ENCODE measurements around the gene POLG. TPM values are rescaled to one million over a fixed set of nuclear protein-coding genes. Genes with fewer than 3 reads are reported as not detected.

The POLG gene
- total RNA-seq, 4 donors from 2014 or later = 61.1 to 110 (median 82.6) TPM

DNA sequence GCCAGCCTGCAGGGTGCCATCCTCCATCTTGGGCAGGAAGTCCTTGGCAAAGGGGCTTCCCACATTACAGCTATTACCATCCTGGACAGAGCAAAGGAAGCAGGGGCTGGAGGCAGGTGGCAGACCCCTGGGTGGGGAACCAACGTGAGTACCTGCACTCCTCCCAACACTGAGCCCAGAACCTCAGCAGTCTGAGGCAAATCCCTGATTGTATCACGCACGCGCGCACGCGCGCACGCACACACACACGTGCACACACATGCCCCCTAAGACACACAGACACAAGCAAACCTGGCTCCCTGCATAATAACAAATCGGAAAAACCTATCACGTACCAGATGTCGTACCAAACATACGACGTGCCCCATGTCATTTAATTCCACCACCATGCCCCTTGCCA is 11.8 kb downstream of the POLG start:
- intact Hi-C loops (cut with DNase I; ENCODE audit: low total_unique reads) = no loop called here
- DNase-seq (ENCODE audit: low spot score in 2 of 2) = no peak
- TF ChIP-seq, protein P1, sequence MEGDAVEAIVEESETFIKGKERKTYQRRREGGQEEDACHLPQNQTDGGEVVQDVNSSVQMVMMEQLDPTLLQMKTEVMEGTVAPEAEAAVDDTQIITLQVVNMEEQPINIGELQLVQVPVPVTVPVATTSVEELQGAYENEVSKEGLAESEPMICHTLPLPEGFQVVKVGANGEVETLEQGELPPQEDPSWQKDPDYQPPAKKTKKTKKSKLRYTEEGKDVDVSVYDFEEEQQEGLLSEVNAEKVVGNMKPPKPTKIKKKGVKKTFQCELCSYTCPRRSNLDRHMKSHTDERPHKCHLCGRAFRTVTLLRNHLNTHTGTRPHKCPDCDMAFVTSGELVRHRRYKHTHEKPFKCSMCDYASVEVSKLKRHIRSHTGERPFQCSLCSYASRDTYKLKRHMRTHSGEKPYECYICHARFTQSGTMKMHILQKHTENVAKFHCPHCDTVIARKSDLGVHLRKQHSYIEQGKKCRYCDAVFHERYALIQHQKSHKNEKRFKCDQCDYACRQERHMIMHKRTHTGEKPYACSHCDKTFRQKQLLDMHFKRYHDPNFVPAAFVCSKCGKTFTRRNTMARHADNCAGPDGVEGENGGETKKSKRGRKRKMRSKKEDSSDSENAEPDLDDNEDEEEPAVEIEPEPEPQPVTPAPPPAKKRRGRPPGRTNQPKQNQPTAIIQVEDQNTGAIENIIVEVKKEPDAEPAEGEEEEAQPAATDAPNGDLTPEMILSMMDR (IDR thresholded peaks at IDR 0.05) = no peak
- TF ChIP-seq POLR2A (IDR thresholded peaks at IDR 0.05) = no peak
- H3K4me3 ChIP-seq (ENCODE audit: low read depth, poor library complexity, severe bottlenecking) = no peak overlapping the region
- WGBS, 2 donors = 90 to 93% methylated on average over 15 of the region's 15 CpGs

DNA sequence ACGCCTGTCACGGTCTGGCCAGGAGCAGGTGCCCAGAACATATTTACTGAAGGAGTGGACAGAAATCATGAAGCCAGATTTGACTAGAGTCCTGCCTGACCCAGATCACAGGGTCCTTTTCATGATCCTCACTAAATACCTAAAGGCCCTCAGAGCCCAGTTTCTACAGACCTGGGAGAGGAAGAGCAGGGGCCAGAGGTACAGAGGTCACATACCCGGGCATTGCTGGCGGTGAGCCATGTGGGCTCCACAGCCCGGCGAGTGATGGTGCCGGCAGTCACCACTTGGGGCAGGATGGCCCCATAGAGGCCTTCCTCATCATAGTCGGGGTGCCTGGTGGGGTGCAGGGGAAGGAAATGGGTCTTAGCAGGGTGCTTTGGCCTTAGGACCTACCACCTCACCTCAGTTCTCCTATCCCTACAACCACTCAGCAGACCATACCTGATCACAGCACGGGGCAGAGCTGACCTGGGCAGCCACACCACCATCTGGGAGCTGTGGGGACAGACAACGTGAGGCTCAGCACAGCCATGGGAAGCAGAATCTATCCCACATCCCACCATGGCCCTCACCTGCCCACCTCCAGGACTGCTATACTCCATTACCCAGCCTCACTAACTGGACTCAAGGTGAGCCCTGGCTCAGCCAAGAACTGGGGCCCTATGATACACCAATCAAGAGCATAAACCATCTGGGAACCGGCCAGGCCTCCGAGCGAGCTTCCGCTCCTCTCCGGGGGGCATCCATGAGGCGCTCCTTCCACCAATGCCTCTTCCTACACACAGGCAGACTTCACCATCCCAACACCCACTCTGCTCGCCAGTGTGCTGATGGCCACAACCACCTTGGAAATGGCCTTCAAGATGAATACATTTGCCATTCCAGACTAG is 12.9 kb downstream of the POLG start:
- DNase-seq (ENCODE audit: low spot score in 2 of 2) = no peak
- intact Hi-C loops (cut with DNase I; ENCODE audit: low total_unique reads) = no loop called here

DNA sequence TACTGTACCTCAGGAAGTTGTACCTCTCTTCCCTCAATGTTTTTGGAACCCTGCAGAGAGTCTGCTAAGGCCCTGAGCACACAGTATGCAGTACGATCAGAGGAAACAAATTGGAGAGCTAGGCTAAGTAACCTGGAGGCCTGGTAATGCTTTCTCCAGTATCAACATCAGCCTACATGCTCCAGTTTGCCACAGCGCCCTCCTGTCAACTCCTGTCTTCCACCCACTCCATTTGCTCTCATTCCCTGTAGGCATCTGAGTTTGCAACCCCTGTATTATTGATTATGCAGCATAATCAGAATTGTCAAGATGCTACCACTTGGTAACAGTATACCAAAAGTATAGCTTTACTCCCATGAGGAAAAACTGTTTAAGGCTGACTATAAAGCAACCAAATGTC is 14.4 kb downstream of the POLG start:
- no peak for DNase-seq (ENCODE audit: low spot score in 2 of 2)
- H3K4me3 ChIP-seq (ENCODE audit: low read depth, poor library complexity, severe bottlenecking) = no peak overlapping the region
- intact Hi-C loops (cut with DNase I; ENCODE audit: low total_unique reads) = no loop called here
- WGBS, 2 donors = 89 to 92% methylated on average over 2 of the region's 2 CpGs
- no peak for TF ChIP-seq POLR2A (IDR thresholded peaks at IDR 0.05)
- TF ChIP-seq, protein P1 (IDR thresholded peaks at IDR 0.05) = no peak

More for the DNA sequence above, 12.9 kb downstream of the POLG start:
- TF ChIP-seq, protein P1 (IDR thresholded peaks at IDR 0.05) = no peak
- TF ChIP-seq POLR2A (IDR thresholded peaks at IDR 0.05) = no peak
- no peak overlapping the region for H3K4me3 ChIP-seq (ENCODE audit: low read depth, poor library complexity, severe bottlenecking)
- WGBS, 2 donors = 85 to 89% methylated on average over 13 to 16 of the region's 17 CpGs

DNA sequence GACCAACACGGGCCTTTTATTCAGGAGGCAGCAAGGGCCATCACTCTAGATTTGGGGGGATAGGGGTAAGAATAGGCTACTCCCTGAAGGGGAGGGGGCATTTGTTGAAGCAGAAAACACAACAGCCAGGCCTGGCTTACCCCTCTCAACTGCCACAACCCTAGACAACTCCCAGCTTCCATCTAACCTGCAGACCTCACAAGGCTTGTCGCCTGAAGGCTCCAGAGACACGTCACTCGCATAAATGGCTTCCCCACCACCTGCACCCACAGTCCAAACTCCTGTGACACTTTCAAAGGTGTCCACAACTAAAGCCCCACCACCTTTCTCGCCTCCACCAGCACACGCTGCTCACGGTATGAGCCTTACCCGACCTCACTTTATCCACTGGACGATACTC is 14.9 kb downstream of the POLG start:
- 92 to 95% methylated on average over 9 of the region's 9 CpGs for WGBS, 2 donors
- no peak for DNase-seq (ENCODE audit: low spot score in 2 of 2)
- intact Hi-C loops (cut with DNase I; ENCODE audit: low total_unique reads) = no loop called here
- H3K4me3 ChIP-seq (ENCODE audit: low read depth, poor library complexity, severe bottlenecking) = no peak overlapping the region
- TF ChIP-seq, protein P1 (IDR thresholded peaks at IDR 0.05) = no peak
- TF ChIP-seq POLR2A (IDR thresholded peaks at IDR 0.05) = no peak

DNA sequence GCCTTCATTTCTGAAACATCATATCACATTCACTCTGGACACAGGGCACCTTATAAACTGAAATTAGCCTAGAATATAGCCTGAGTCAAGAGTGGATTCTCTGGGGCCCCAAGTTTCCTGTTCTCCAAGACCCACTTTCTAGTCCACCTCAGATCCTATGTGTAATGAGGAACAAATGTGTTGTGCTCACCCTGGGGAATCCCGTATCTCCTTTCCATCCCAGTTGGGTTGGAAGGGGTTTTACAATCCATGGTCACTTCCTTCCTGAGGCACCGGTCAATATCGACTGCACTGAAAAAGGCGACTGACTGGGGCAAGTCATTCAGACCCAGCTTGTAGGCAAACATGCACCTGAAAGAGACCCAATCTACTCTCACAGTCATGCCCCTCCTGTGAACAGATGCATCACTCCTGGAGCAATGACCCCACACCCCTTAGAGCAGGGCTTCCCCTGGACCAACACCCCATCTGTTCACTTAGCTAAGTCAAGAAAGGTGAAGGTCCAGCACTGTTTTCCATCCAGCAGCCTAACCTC is 17.4 kb downstream of the POLG start:
- no peak for TF ChIP-seq POLR2A (IDR thresholded peaks at IDR 0.05)
- TF ChIP-seq, protein P1 (IDR thresholded peaks at IDR 0.05) = no peak
- no peak for DNase-seq (ENCODE audit: low spot score in 2 of 2)
- no peak overlapping the region for H3K4me3 ChIP-seq (ENCODE audit: low read depth, poor library complexity, severe bottlenecking)
- intact Hi-C loops (cut with DNase I; ENCODE audit: low total_unique reads) = no loop called here
- 74 to 76% methylated on average over 4 of the region's 4 CpGs for WGBS, 2 donors

Measured in lower leg skin (tissue), 4 donors.